HG02840 (cell line): Measurements from ENCODE around the gene OARD1.

ENCODE experiments used
- ATAC-seq: cut with Tn5 transposase; IDR thresholded peaks from one replicate; pipeline ENCODE4 v1.9.1; 2021; ENCODE audit warnings: mild to moderate bottlenecking, moderate library complexity, moderate number of reproducible peaks; ENCODE audit not compliant: unreplicated experiment, low FRiP score

The OARD1 gene

DNA sequence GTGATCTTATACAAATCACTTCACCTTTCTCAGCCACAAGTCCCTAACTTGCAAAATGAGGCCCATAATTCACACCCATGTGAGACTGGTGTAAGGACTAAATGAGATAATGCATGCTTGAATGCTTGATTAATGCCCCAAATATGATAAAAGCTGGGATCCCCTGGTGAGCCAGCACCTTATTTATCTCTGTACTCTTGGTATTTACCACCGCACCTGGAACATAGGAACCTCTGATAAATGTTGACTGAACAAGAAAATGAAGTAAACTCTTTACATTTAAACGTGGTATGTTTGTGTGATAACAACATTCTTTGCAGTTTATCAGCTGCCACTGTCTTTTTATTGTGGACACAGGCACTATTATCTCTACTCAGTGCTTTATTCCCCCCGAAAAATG, 21.6 kb downstream of the OARD1 start:
- no peak for ATAC-seq

DNA sequence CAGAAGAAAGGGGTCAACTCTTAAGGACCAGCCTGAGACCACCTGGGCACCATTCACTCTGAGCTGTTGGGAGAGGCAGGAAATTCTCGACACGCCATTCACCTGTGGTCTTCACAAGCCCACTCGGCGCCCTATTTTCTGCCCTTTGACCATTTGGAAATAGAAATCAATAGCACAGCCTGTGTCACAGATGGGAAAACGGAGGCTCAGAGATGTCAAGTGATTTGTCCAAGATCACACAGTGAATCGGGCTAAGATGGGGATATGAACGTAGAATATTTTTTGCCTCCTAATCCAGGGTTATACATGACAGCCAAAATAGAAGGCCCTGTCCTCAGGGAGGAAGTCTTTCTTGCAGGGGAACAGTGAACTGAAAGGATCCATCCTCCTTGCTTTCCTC, 22.2 kb downstream of the OARD1 start:
- no peak for ATAC-seq

DNA sequence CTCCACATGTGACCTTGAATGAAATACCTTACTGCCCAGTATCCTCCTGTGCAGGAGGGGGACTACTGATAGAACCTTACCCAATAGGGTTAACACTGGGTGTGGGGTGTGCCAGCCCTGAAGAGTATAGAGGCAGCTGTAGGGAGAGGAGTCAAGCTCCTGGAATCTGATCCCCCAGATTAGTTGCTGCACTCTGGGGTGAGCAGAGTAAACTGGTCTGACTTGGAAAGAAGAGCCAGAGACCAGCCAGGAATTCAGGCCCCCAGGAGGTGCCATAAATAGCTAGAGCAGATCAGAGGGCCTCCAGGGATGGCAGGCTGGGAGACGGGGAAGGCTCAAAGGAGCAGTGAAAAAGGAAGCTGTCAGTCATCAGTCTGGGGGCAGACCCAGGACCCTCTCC, 22.6 kb downstream of the OARD1 start:
- ATAC-seq = no peak

DNA sequence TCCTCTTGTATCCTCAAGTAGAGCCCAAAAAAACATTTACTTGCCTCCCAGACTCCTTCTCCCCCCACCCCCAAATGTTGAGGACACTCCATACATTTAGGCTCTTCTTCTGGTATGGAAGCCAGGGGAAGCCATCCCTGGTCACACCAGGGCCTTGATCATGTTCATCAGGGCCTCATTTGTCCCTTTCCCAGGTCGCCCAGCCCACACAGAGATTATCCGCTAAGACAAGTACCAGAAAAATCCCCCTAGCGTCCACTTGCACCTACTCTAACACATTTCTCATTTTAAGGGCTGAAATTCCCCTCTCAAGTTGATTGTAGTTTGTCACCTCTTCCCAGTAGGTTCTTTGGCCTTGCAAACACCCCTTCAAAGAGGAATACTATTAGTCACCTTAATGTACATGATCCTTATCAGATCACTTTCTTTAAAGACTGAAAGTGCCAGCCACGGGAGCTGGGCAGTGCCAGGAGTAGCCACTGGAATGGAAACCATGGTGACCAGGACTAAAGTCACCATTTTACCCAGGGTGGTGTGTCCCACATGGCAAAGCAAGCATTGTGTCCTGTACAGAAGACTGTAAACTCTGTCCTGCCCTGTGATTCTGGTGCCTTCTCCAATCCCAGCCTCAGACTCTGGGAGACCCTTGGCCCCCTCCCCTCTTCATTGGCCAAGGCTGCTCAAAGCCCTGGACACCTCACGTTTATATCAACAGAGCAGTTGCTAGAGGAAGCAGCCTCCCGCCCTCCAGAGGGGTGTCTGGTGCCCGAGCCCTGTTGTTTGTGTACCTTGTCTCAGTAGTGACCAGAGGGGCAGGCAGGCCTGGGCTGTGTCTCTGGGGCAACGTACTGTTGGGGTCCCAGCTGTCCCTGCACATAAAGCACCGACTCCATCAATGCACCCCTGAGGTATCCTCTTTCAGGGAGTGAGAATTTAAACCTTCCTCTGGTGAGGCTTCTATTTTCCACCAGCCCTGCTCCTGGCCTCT, 24.1 kb downstream of the OARD1 start:
- ATAC-seq = no peak

DNA sequence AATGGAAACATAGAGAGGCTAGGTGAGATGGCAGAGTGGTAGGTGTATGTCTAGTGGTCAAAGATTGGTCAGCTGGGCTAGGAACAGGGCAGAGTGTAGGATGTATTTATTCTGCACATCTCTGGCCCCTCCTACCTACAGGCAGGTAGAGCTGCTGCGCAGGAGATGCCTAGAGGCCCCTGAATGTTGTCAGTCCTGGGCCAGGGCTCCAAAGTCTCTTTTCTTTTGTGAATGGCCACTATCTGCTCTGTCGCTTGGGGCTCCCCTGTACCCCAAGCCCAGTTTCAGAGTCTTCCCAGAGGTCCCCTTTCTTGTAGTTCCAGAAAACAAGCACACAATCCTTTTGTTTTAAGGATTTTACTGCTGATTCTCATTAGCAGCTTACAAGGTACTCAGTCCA, 24.9 kb downstream of the OARD1 start:
- ATAC-seq = no peak

DNA sequence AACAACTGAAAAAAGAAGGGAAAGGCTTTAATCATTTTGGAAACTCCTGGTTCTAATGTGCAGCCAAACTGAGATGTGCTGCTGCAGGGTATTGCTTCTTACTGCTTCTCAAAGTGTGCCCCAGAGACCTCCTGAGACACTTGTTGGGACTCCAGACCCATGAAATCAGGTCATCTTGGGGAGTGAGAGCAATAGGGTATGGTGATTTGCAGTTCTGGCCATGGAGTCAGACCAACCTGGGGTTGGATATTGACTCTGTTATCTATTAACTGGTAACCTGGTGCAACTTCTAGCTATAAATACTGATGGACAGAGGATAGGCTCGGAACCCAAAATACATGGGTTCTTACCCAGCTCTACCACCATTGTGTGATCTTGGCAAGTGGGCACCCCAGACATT, 26.1 kb downstream of the OARD1 start:
- no peak for ATAC-seq

DNA sequence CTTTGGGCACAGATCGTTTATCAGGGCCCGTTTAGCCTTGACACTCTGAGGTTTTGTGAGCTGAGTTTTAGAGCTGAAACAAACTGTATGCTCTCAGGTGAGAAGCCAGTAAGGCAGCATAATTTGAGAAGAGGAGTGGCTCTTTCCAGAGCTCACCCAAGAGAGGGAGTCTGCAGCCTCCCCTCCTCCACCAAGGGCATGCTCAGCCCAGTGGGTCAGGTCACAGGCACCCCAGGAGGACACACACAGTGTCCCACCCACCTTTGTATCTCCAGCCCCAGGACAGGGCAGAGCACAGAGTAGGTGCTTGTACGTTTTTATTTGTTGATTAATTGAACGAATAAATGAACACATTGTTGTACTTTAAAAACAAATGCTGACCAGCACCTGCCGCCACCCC, 26.5 kb downstream of the OARD1 start:
- no peak for ATAC-seq

DNA sequence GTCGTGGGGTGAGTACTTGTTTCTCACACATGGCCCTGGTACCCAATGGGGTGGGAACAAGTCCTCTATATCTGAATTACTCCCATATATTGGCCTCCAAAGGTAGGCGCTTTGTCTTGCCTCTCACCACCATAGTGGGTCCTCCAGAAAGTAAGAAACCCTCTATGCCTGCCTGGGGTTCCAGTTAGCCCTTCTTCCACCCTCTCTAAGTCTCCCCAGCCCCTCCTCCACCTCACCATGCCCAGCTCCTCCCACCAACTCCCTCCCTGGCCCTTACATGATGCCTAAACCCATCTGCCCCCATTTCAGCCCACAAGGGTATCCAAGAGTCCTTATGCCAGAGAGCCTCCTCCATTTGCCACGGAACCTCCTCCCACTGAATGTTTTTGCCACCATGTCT, 29.0 kb downstream of the OARD1 start:
- ATAC-seq = no peak

DNA sequence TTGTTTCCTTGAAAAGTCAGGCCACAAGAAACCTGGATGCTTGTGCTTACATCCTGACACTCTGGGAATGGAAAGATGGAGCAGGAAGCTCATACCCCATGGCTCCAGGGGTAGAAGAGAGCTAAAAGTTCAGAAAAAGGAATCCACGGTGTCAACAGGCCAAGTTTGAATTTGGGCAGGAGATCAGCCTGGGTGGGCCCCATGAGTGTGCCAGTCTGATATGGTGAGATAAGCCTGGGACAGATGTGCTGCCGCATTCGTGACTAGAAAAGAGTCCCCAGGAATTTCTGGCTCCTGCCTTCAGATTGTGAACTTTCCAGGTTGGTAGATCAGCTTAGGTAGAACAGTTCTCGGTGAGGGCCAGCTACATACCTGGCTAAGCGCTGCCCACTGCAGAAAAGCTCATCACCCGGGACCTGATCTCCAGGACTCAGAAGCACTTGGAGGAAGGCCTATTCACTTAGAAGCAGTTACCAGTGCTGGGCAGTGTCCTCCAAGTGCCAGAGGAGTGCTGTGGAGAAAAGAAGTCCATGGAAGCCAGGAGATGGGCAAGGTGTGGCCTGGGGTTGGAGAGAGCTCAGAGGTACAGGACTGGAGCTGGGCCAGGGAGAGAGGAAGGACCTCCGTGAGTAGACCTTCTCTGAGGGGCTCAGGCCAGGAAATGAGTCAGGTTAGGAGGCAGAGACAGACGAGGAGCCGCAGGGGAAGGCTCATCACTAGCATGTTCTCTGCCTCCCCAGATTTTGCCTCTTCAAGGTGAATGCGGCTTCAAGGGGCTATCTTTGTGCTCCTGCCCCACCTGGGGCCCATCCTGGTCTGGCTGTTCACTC, 29.7 kb downstream of the OARD1 start, which contains the start of gene TSPO2:
Gene TSPO2, plus strand, starts transcription at position 242 of the 830 bp plus-strand sequence. Its CDS starts 519 bp downstream, at position 761.
- ATAC-seq = no peak

DNA sequence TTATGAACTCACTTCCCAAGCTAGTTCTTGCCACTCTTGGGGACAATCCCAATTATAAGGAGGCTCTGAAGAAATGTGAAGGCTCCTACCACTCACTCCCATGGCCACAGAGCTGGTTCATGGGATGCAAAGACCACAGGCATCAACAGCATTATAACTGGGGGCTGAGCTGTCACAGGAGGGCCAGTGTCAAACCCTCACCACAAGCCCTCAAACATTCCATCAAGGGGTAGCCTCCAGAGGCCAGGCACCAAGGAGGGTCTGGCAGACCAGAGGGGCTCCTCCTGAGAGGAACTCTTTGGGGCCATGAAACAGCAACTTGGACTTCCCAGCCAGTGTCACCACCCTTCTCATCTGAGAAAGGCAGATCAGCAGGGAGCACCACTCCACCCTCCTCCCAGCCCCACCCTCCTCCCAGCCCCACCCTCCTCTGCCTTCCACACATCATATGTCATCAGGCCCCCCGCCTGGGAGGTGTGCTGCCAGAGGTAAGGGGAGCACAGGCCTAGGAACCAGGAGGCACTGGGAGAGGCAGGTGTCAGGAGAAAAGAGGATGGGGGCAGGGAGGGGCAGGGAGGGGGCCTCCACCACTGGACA, 31.1 kb downstream of the OARD1 start:
- ATAC-seq = no peak

DNA sequence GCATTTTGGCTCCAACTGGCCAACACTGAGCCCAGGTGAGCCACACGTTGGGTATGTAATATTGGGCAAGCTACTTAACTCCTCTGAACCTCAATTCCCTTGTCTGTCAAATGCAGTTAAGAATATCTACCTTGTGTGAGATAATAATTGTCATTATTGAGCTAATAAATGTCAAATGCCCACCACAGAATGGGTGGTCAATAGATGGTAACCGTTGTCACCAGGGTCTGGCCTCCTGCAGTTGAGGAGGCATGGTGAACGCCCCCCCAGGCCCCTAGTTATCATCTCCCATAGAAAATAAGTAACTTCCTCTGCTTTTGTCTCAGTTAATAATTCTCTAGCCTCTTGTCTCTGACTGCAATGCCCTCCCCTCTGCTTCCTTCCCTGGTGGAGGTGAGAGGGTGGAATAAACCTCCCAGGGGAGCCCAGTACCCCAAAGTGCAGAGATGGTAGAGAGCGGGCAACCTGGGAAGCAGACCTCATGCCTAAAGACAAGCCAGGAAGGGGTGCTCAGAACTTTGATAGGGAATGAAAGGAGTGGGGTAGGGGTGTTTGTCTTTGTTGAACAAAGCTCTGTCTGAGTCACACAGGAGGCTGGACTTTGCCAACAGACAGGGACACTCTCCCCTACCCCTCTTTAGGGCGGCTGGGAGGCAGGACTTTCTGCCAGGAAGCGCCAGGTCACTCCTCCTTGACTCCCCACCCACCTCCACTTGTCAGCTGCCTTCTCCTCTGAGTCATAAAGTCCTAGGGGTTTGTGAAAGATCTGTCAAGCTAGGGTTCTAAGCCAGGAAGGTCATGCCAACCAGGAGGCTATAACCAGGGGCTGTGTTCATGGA, 31.8 kb downstream of the OARD1 start:
- ATAC-seq = no peak

DNA sequence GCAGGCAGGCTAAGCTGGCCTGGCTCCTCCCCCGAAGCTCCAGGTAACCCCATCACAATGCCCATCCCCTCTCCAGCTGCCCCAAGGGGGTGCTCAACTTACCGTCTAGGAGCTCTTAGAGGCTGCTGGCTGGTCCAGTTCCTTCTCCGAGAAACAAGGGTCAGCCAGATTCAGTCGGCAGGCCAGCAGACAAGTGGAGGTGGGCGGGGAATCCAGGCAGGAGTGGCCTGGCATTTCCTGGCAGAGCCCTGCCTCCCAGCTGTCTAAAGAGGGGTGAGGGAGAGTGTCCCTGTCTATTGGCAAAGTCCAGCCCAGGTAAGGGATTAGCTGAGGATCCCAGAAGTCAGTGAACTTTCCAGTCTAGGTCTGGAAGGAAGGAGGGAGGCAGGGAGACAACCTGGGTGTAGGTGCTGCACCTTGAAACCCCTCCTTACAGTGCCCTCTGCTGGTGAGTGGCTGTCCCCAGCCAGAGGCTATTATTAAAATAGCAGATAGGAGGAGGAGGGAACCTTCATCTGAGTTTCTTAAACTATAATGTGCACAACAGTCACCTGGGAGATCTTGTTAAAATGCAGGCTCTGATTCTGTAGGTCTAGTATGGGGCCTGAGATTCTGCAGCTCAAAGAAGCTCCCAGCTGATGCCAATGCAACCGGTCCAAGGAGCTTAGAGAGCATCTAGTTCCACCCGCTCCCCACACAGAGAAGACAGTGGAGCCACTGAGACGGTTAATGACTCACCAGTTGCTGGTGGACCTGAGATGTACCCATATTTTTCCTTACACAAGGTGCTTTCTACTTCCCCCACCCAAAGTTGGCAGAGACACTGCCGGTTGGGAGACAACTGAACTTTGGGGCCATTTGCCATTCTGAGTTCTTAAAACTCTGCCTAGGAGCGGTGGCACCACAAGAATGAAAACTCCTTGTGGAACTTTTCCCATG, 32.8 kb downstream of the OARD1 start, which contains the start of gene UNC5CL:
Gene UNC5CL, minus strand, starts transcription at position 162 of the 939 bp plus-strand sequence. CDS start 4,147 bp downstream, outside the sequence.
- no peak for ATAC-seq

DNA sequence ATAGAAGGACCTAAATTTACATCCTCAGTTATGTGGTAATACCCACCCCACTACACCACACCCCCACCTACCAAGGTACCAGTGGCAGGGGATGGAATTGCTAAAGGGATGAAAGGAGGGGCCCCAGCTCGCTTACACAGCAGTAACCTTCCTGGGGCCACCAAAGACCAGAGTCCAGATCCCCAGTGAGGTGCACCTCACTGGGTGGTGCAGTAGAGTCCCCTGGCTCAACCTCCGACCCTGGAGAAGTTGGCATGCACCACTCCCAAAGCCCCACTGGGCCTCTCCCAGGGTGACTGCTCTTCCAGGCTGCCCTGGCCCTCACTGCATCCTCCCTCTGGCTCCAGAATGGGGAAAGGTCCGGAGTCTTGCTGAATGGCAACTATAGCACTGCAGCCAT, 34.0 kb downstream of the OARD1 start:
- ATAC-seq = no peak

DNA sequence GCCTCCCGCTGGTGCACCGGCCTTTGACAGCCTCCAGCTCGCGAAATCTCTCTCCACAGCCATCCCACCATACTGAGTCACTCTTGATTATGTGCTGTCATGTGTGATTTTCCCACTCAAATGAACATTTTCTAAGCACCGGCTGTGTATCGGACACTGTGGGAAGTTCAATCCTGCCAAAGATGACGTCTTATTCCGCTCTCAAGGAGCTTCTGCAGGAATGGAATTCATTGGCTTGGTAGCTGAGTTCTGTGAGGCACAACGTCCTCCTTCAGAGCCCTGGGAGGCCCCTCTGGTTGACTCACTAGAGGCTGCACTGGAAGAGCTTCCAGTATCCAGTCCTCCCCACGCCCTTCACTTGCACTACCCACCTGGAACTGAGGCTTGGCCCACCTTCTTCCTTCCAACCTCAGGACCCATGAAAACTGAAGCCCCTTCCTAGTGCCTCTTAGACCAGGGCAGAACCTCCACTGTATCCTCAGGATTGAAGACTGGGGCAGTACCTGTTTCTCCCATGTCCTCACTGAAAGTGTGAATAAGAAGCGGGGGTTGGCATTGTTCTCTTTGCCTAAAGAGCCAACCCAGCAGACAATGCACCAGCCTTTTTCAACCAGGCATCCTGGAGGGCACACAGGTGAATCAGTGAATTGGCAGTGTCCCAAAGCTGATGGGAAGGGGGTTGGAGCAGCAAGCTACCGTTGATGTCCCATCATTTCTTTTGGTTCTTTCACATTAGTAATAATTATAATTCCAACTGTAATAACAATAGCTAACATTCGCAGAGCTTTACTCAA, 34.9 kb downstream of the OARD1 start:
- ATAC-seq = no peak

DNA sequence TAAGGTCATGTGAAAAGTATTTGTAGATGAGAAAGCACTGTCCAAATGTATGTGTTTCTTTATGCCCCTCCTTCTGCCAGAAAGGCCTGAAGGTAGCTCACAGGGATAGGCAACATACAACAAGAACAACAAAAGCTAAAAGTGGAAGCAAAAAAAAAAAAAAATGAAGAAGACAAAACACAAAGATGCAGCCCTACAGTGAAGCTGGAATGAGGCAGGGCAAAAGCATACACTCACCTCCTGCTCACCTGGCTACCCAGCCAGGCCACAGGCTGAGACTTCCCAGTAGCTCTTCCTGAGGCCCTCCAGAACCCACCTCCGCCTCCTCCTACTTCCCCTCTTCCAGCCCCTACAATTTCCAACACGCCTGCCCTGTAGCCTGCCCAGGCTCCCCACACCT, 35.6 kb downstream of the OARD1 start:
- no peak for ATAC-seq

DNA sequence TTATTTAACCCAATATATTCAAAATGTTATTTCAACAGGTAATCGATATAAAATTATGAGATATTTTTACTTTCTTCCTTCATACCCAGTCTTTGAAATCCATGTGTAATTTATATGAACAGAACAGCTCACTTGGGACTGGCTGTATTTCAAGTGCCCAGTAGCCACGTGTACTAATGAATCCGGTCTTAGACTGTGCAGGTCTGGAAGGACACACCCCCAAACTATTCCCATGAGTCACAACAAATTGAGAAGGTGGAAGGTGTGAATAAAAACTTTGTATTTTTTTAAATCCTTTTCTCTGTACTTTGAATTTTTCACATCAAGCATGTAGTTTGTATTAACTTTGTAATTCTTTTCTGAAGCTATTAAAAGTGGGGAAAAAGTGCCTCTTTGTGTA, 36.0 kb downstream of the OARD1 start:
- no peak for ATAC-seq

DNA sequence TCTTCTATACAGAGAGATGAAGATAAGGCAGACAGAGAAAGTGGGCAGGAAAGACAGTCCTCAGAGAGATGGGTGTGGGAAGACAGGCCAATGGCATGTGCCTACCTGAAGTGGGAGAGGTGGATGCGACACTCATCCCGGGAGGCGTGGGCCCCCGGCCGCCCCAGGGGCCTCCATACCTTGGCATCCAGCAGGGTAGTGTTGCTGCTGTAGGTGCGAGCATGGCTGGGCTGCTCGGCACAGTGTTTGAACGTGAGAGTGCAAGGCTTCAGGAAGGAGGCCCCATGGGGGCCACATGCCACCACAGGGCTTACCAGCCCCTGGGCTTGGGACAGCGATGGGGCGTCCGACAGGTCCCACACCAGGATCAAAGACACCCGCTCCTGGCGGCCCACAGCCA, 38.4 kb downstream of the OARD1 start:
- ATAC-seq = no peak

DNA sequence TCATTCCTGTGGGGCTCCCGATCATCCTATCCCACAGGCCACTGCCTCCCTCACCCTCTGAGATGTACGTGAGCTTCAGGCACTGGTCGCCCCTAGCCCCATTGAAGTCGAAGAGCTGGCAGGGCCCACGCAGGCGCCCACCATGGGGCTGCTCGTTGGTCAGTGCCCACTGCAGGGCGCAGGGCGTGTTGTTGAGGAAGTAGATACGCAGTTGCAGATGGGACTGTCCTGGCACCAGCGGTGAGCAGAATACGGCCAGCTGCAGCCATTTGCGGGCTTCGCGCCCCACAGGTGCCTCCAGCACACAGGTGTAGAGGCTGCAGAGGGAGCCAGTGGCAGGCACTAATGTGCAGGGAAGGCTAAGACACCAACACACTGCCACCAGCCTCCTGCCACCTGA, 39.3 kb downstream of the OARD1 start:
- ATAC-seq = no peak
